Astrocyte (in vitro differentiated cells and primary cell): ENCODE measurements around the gene SH3GL3.

Experiments used
- CTCF ChIP-seq: IDR thresholded peaks from 2 replicates; pipeline ENCODE4 v1.5.1; 2011; ENCODE audit warnings: low read depth, mild to moderate bottlenecking, inconsistent platforms, low read length, moderate library complexity; ENCODE audit not compliant: insufficient read depth
- EZH2 ChIP-seq: IDR thresholded peaks from 2 replicates; pipeline ENCODE4 v1.6.1; 2012; ENCODE audit warnings: mild to moderate bottlenecking, low read length, inconsistent platforms; ENCODE audit not compliant: insufficient read depth

DNA sequence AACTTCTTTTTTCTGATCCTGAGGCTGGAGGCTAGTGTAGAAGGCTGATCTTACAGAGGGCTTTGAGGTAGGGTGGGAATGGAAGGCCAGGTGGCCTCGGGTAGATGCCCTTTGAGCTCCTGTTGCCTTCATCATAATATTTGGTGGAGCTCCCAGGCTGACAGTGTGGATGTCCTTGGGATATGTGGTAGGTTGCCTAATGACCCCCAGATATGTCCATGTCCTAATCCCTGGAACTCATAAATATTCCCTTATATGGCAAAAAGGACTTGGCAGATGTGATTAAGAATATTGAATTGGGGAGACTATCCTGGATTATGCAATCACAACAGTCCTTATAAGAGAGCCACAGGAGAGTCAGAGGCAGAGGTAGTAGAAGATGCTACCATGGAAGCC lies 212.3 kb downstream of the SH3GL3 start:
- TF ChIP-seq CTCF = no peak
- no peak for TF ChIP-seq EZH2
